VCaP (cell line): Measurements from ENCODE around the gene SCUBE3.

Experiments
- H3K27ac ChIP-seq: fragments of 450-650 bp; 2 replicates; pipeline ENCODE4 v1.5.1; 2017
- CTCF ChIP-seq: fragments of 450-650 bp; conservative IDR thresholded peaks from 2 replicates; pipeline ENCODE4 v1.5.1; 2017; ENCODE audit warnings: mild to moderate bottlenecking, moderate library complexity

The SCUBE3 gene

GRCh38 chr6:35267446-35267845, 53.7 kb downstream of the SCUBE3 start:
- TF ChIP-seq CTCF = no peak
- H3K27ac ChIP-seq = no peak overlapping the region

DNA sequence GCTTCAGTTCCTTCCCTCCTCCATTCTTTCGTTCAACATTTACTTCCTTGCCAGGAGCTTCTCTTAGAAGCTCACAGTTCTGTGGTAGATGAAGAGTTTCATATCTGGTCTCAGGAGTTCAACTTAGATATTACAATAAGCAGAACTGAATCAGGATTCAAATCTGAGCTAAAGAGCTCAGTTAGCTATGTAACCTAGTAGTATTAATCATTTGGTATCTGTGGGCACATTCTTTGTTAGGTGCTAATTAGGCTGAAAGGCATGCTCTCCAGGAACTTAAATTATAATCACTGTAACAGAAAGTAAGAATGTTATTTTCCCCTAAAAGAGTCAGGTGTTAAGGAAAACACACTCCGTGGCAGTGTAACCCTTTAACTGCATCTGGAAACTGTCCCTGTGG, 54.1 kb downstream of the SCUBE3 start:
- H3K27ac ChIP-seq = no peak overlapping the region
- TF ChIP-seq CTCF = no peak

DNA sequence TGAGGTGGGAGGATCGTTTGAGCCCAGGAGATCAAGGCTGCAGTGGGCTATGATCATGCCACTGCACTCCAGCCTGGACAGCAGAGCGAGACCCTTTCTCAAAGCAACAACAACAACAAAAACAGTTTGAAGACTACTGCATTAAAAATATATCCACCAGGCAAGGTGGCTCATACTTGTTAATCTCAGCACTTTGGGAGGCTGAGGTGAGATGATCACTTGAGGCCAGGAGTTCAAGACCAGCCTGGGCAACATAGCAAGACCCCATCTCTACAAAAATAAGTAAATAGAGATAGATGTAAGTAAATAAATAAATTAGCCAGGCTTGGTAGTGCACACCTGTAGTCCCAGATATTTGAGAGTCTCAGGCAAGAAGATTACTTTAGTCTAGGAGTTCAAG, 58.2 kb downstream of the SCUBE3 start:
- no peak for TF ChIP-seq CTCF
- no peak overlapping the region for H3K27ac ChIP-seq

- no peak overlapping the region for H3K27ac ChIP-seq
- no peak for TF ChIP-seq CTCF
Observed at GRCh38 chr6:35273822-35274559, 60.2 kb downstream of the SCUBE3 start.

DNA sequence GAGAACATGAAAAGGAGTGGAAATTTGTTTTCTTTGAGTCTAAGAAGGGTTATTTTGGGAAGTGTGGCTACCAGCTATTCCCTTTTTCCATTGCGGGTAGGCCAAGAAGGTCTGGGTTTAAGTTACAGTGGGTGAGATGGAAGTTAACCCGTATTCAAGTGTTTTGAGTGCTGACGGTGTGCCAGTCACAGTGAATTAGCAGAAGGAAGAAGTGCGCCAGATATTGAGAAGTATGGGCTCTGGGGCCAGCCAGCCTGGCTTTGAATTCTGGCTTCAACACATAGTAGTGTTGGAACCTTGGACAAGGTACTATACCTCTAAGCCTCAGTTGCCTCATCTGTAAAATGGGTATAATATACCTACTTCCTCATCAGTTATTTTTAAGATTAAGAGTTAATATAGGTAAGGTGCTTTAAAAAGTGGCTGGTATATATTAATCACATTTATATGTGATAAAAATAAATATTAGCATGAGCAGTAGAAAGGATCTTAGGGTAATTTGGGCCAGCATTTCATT, 62.0 kb downstream of the SCUBE3 start:
- H3K27ac ChIP-seq = no peak overlapping the region
- TF ChIP-seq CTCF = no peak

DNA sequence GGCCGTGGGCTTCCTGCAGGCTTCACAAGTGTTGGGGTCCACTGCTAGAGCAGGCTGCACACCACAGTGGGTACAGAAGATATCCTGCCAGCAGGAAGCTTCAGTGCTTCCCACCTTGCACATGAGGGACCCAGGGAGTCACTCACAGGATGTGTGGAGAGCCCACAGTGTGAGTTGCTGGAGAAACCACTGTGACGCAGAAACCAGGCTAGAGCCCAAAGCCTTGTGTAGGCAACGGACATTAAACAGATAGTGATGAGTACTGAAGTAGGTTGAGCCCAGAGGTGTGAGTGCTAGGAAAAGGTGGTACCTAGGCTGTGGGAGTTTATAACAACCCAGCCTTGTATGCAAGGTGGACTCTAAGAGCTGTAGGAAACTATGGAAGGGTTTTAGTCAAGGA, 65.0 kb downstream of the SCUBE3 start:
- H3K27ac ChIP-seq = no peak overlapping the region
- TF ChIP-seq CTCF = no peak

DNA sequence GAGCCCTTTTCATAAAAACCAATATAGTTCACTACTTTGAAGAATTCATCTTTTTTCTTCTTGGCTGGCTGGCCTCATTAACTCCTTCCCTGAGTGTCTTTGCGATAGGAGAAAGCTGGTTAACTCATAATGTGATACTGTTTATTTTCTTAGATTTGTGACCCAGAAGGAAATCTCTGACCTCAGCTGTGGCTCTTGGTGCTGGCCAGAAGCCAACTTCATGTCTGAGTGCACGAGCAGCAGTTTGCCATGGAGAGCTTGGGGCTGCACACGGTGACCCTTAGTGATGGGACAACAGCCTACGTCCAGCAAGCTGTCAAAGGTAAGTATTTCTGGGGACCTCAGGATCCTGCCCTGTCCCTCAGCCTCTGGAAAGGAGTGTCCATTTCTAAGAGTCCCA, 67.1 kb downstream of the SCUBE3 start:
- no peak for TF ChIP-seq CTCF
- H3K27ac ChIP-seq = no peak overlapping the region
